Immature natural killer cell (primary cell): ENCODE results near the gene PRKAG2. TPM values are rescaled to one million over a fixed set of nuclear protein-coding genes. Genes with fewer than 3 reads are reported as not detected.
A peak's percentile ranks its signal among the peaks of the same experiment; 100 is the strongest.
"Not testable (repeated sequence)": the region's sequence is repeated elsewhere in the genome, so short reads cannot be mapped to it uniquely, and the experiment has no call there.

Experiments used
- DNase-seq, 3 donors: peaks; one replicate each; pipeline ENCODE4 v3.0.0; 2022; ENCODE audit warnings: mixed read lengths in 1 of 3
- H3K27ac Mint-ChIP-seq, 6 donors: one replicate each; pipeline ENCODE4 v1.8.0; 2020; ENCODE audit warnings: mixed read lengths in 6 of 6, mild to moderate bottlenecking in 5 of 6, inconsistent platforms in 4 of 6, moderate library complexity in 3 of 6
- H3K27me3 Mint-ChIP-seq, 3 donors: one replicate each; pipeline ENCODE4 v1.8.0; 2020 to 2021; ENCODE audit warnings: low read depth in 3 of 3, mild to moderate bottlenecking in 3 of 3, mixed read lengths in 3 of 3, moderate library complexity in 3 of 3, inconsistent platforms in 1 of 3
- H3K36me3 Mint-ChIP-seq, 3 donors: one replicate each; pipeline ENCODE4 v1.8.0; 2020; ENCODE audit warnings: mixed read lengths in 3 of 3, inconsistent platforms in 2 of 3, mild to moderate bottlenecking in 2 of 3
- H3K4me1 Mint-ChIP-seq, 2 donors: one replicate each; pipeline ENCODE4 v1.8.0; 2020; ENCODE audit warnings: inconsistent platforms in 2 of 2, mild to moderate bottlenecking in 2 of 2, mixed read lengths in 2 of 2, moderate library complexity in 1 of 2
- H3K4me3 Mint-ChIP-seq, 5 donors: one replicate each; pipeline ENCODE4 v1.8.0; 2020; ENCODE audit warnings: mild to moderate bottlenecking in 5 of 5, mixed read lengths in 5 of 5, inconsistent platforms in 3 of 5, moderate library complexity in 3 of 5
- H3K9me3 Mint-ChIP-seq, 6 donors: one replicate each; pipeline ENCODE4 v1.8.0; 2020; ENCODE audit warnings: mild to moderate bottlenecking in 6 of 6, mixed read lengths in 6 of 6, inconsistent platforms in 4 of 6, moderate library complexity in 3 of 6
- polyA plus RNA-seq, 3 donors: library from polyadenylated mRNA; unstranded; fragments of 300-500 nt; fragmentation: Illumina TruSeq; gene quantifications; one replicate each; pipeline ENCODE4 v1.2.3, GENCODE V29; 2021

The PRKAG2 gene
- polyA plus RNA-seq, 3 donors from 2014 or later = 14.7 to 22.5 (median 19.1) TPM

GRCh38 chr7:151885202-151885580, 8.3 kb upstream of the PRKAG2 start:
- Mint-ChIP-seq H3K27me3 (peaks cover 2 to 3% (median 2%) of the 10 kb centered on the region in 3 donors), H3K4me1 (no peaks in the 10 kb centered on the region), H3K4me3 (no peak overlapping the region), H3K9me3 (no peaks in the 10 kb centered on the region), H3K36me3 (no peaks in the 10 kb centered on the region), H3K27ac (peak overlapping the region in 1 of 6 donors; percentile 34)
- no peak for DNase-seq

DNA sequence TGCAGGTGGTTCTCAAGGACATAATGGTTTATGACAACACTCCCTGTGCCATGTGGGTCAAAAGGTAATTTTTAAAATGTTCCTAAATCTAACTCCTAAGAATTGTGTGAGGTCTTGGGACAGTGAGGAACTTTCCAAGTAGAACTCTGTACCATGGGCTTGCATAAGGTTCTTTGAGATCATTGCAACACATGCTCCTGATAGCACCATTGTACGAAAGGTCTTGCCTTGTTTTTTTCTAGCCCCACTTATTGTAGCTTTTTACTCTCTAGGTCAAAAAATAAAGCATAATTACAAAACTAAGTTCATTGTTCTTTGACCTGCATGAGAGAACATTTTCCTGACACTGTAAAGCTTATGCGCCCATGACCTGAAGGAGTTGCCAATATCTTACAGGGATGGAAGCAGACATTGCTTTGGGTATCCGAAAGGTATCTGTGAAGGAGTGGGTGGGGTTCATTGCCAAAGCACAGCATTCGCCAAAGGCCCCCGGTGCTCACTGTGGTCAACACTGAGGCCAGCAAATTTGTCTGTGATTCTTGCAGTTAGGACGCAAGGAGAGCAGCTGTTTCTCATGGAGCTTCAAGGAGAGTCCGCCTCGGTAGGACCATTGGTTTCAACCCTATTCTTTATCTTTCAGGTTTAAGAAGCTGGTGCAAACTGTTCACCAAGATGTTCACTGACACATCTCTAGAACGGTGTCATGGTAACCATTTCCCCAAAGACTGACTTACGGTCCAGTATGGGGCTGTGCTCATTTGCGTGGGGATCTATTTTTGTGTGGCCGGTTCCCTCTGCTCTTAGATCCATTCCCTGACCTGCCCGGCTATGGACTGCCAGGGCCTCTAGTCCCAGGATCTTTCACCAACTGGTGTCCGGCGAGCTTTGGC, 7.6 kb upstream of the PRKAG2 start:
- peaks cover 2 to 3% (median 2%) of the 10 kb centered on the region in 3 donors for H3K27me3 Mint-ChIP-seq
- no peaks in the 10 kb centered on the region for H3K4me1 Mint-ChIP-seq
- no peaks in the 10 kb centered on the region for H3K9me3 Mint-ChIP-seq
- DNase-seq = no peak
- H3K27ac Mint-ChIP-seq = no peak overlapping the region
- H3K4me3 Mint-ChIP-seq = no peak overlapping the region
- H3K36me3 Mint-ChIP-seq = no peaks in the 10 kb centered on the region

GRCh38 chr7:151883857-151884256, 6.9 kb upstream of the PRKAG2 start:
- DNase-seq = no peak
- H3K36me3 Mint-ChIP-seq = no peaks in the 10 kb centered on the region
- H3K4me3 Mint-ChIP-seq = no peak overlapping the region
- H3K27me3 Mint-ChIP-seq = peaks cover 2 to 3% (median 2%) of the 10 kb centered on the region in 3 donors
- no peaks in the 10 kb centered on the region for H3K9me3 Mint-ChIP-seq
- no peaks in the 10 kb centered on the region for H3K4me1 Mint-ChIP-seq
- no peak overlapping the region for H3K27ac Mint-ChIP-seq

GRCh38 chr7:151882734-151883133, 5.8 kb upstream of the PRKAG2 start:
- H3K36me3 Mint-ChIP-seq = no peaks in the 10 kb centered on the region
- no peak overlapping the region for H3K27ac Mint-ChIP-seq
- H3K4me1 Mint-ChIP-seq = no peaks in the 10 kb centered on the region
- peaks cover 1 to 5% (median 2%) of the 10 kb centered on the region in 3 donors for H3K27me3 Mint-ChIP-seq
- H3K9me3 Mint-ChIP-seq = no peaks in the 10 kb centered on the region
- H3K4me3 Mint-ChIP-seq = no peak overlapping the region
- no peak for DNase-seq

- Mint-ChIP-seq H3K4me3 (no peak overlapping the region), H3K4me1 (no peaks in the 10 kb centered on the region), H3K27ac (no peak overlapping the region), H3K9me3 (no peaks in the 10 kb centered on the region), H3K36me3 (no peaks in the 10 kb centered on the region), H3K27me3 (peaks cover 3 to 12% (median 12%) of the 10 kb centered on the region in 3 donors)
- no peak for DNase-seq
Measured at GRCh38 chr7:151880688-151881087, 3.8 kb upstream of the PRKAG2 start.

- H3K9me3 Mint-ChIP-seq = no peaks in the 10 kb centered on the region
- no peaks in the 10 kb centered on the region for H3K36me3 Mint-ChIP-seq
- peak overlapping the region; percentile 69 to 97 (median 77) for H3K4me3 Mint-ChIP-seq
- H3K27me3 Mint-ChIP-seq = peaks cover 11 to 22% (median 19%) of the 10 kb centered on the region in 3 donors
- H3K4me1 Mint-ChIP-seq = peaks cover 10 to 16% of the 10 kb centered on the region in 2 donors
- peak overlapping the region in 4 of 6 donors; percentile 22 to 86 (median 58) for H3K27ac Mint-ChIP-seq
- no peak for DNase-seq
Measured at GRCh38 chr7:151877911-151878835, 1.3 kb upstream of the PRKAG2 start.

GRCh38 chr7:151875942-151876898, 695 bp downstream of the PRKAG2 start:
- Mint-ChIP-seq H3K9me3 (no peaks in the 10 kb centered on the region), H3K36me3 (no peaks in the 10 kb centered on the region), H3K27ac (peak overlapping the region; percentile 84 to 93 (median 90)), H3K4me1 (peaks cover 19 to 29% of the 10 kb centered on the region in 2 donors), H3K27me3 (peaks cover 9 to 22% (median 19%) of the 10 kb centered on the region in 3 donors), H3K4me3 (peak overlapping the region; percentile 92 to 97 (median 95))
- DNase-seq = peak; percentile 58 to 69 (median 68)

DNA sequence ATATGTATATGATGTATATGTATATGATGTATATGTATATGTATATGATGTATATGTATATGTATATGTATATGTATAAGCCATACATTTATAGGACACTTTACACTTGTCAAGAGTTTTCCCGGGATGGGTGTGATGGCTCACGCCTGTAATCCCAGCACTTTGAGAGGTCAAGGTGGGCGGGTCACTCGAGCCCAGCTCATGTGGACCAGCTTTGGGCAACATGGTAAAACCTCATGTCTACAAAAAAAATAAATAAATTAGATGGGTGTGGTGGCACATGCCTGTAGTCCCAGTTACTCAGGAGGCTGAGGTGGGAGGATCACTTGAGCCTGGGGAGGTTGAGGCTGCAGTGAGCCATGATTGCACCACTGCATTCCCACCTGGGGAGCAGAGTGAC, 2.4 kb downstream of the PRKAG2 start:
- Mint-ChIP-seq H3K4me3 (peak overlapping the region; percentile 88 to 97 (median 94)), H3K27ac (peak overlapping the region in 3 of 6 donors; percentile 86 to 92 (median 90)), H3K4me1 (peaks cover 22 to 41% of the 10 kb centered on the region in 2 donors), H3K27me3 (peaks cover 9 to 22% (median 19%) of the 10 kb centered on the region in 3 donors)
- not testable (repeated sequence) for H3K9me3 Mint-ChIP-seq, DNase-seq, H3K36me3 Mint-ChIP-seq

- H3K9me3 Mint-ChIP-seq = no peaks in the 10 kb centered on the region
- peak overlapping the region in 1 of 5 donors; percentile 55 for H3K4me3 Mint-ChIP-seq
- H3K27me3 Mint-ChIP-seq = peaks cover 9 to 23% (median 17%) of the 10 kb centered on the region in 3 donors
- no peaks in the 10 kb centered on the region for H3K36me3 Mint-ChIP-seq
- no peak for DNase-seq
- H3K27ac Mint-ChIP-seq = peak overlapping the region in 1 of 6 donors; percentile 48
- H3K4me1 Mint-ChIP-seq = peaks cover 22 to 49% of the 10 kb centered on the region in 2 donors
Measured at GRCh38 chr7:151873402-151873965, 3.4 kb downstream of the PRKAG2 start.

GRCh38 chr7:151872531-151873401, 4.1 kb downstream of the PRKAG2 start:
- peaks cover 9 to 24% (median 16%) of the 10 kb centered on the region in 3 donors for H3K27me3 Mint-ChIP-seq
- DNase-seq = no peak
- no peak overlapping the region for H3K27ac Mint-ChIP-seq
- H3K9me3 Mint-ChIP-seq = no peaks in the 10 kb centered on the region
- H3K4me3 Mint-ChIP-seq = no peak overlapping the region
- peaks cover 22 to 50% of the 10 kb centered on the region in 2 donors for H3K4me1 Mint-ChIP-seq
- H3K36me3 Mint-ChIP-seq = no peaks in the 10 kb centered on the region

DNA sequence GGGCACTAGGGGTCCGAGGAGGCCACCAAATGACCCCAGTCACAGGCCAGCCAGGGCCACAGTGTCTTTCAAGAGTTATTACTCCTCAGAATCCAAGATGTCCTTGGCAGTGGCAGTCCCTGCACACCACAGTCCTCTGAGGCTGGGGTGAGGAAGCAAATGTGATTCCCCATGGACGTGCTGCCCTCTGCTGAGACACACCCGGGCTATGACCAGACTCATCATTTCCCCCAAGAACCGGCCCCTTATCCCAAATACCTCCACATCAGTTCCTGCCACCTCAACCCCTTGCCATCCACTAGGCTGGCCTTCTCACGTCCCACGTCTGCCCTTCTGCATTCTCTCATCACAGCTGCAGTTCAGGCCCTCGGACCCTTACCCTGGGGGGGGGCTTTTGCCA, 5.0 kb downstream of the PRKAG2 start:
- no peak for DNase-seq
- Mint-ChIP-seq H3K4me1 (peaks cover 22 to 50% of the 10 kb centered on the region in 2 donors), H3K9me3 (no peaks in the 10 kb centered on the region), H3K36me3 (no peaks in the 10 kb centered on the region), H3K27me3 (peaks cover 9 to 23% (median 15%) of the 10 kb centered on the region in 3 donors), H3K27ac (no peak overlapping the region), H3K4me3 (no peak overlapping the region)

- peak overlapping the region in 1 of 6 donors; percentile 37 for H3K27ac Mint-ChIP-seq
- H3K4me1 Mint-ChIP-seq = peaks cover 22 to 50% of the 10 kb centered on the region in 2 donors
- no peaks in the 10 kb centered on the region for H3K9me3 Mint-ChIP-seq
- H3K4me3 Mint-ChIP-seq = peak overlapping the region in 1 of 5 donors; percentile 4
- H3K36me3 Mint-ChIP-seq = no peaks in the 10 kb centered on the region
- peaks cover 9 to 16% (median 9%) of the 10 kb centered on the region in 3 donors for H3K27me3 Mint-ChIP-seq
- DNase-seq = no peak
Measured at GRCh38 chr7:151871189-151871735, 5.7 kb downstream of the PRKAG2 start.
